Measurements from ENCODE around the gene GPR157. TPM values are rescaled to one million over a fixed set of nuclear protein-coding genes. Genes with fewer than 3 reads are reported as not detected.

GPR157 gene
- total and polyA plus RNA-seq, 2 of the 13 experiments (the other 11 are each of a cell fraction or from before 2014, with no cell fraction given): 10.1 to 19.2 TPM

- Histone ChIP-seq H3K27me3 (ENCODE audit: control insufficient read depth in 1 of 2, insufficient read depth in 2 of 2, low read length in 2 of 2) (no peaks in the 10 kb centered on the region), H4K20me1 (ENCODE audit: insufficient read depth, low read length) (no peaks in the 10 kb centered on the region; the same call in 1 of the 2 replicates), H3K4me2 (ENCODE audit: low read depth, low read length) (no peak overlapping the region), H3K4me3 (replicated peaks in 1 of 3; ENCODE audit: insufficient read depth in 1 of 3, low read depth in 2 of 3, low read length in 3 of 3) (no peak overlapping the region), H3K79me2 (ENCODE audit: insufficient read depth, low read length) (peaks cover 30% of the 10 kb centered on the region), H3K9ac (ENCODE audit: insufficient read depth, low read depth, low read length) (no peak overlapping the region), H2AFZ (ENCODE audit: low read length) (no peak overlapping the region), H3K27ac (ENCODE audit: extremely low read length, insufficient read depth, low read length) (no peak overlapping the region), H3K4me1 (ENCODE audit: insufficient read depth, low read length) (peaks cover 48% of the 10 kb centered on the region), H3K36me3 (replicated peaks in 1 of 2; ENCODE audit: control insufficient read depth in 1 of 2, insufficient read depth in 2 of 2, low read length in 2 of 2) (peaks cover 3 to 17% of the 10 kb centered on the region in 2 experiments; a peak in 2 of 5 replicates), H3K9me3 (ENCODE audit: low read length) (no peaks in the 10 kb centered on the region)
- DNase-seq (ENCODE audit: low spot score) (no peak), ATAC-seq (no peak), FAIRE-seq (no peak)
- ChIA-PET CTCF (ENCODE audit: low intra/inter-chr PET ratio, low total read pairs) (no interaction called here), POLR2A (interaction anchor here (1.6 kb wide), 1 partner anchor 58 kb away, joined by 5 read pairs; no protein-coding TSS in a partner anchor)
- in situ Hi-C loops (cut with HindIII; ENCODE audit: extremely low pct_ligation_motif_present, low pct_unique_long_range_greater_than_20kb) (no loop called here), intact Hi-C loops (cut with micrococcal nuclease; ENCODE audit: unreplicated experiment) (no loop called here)
- BruUV-seq (replicated peaks): no TSS peak
- 97% methylated on average over 9 of the region's 22 CpGs for whole genome bisulfite sequencing (ENCODE audit: low lambda C conversion rate)
- no peak for TF ChIP-seq ZNF350 (CRISPR knock-in tag; IDR thresholded peaks at IDR 0.05; ENCODE audit: borderline replicate concordance, low read depth)
- TF ChIP-seq, protein P1, sequence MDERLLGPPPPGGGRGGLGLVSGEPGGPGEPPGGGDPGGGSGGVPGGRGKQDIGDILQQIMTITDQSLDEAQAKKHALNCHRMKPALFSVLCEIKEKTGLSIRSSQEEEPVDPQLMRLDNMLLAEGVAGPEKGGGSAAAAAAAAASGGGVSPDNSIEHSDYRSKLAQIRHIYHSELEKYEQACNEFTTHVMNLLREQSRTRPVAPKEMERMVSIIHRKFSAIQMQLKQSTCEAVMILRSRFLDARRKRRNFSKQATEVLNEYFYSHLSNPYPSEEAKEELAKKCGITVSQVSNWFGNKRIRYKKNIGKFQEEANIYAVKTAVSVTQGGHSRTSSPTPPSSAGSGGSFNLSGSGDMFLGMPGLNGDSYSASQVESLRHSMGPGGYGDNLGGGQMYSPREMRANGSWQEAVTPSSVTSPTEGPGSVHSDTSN (CRISPR knock-in tag; IDR thresholded peaks at IDR 0.05): no peak
- no peak for TF ChIP-seq REXO4 (CRISPR knock-in tag; IDR thresholded peaks at IDR 0.05; ENCODE audit: borderline replicate concordance)
- no peak for TF ChIP-seq NRL (CRISPR knock-in tag; IDR thresholded peaks at IDR 0.05; ENCODE audit: borderline replicate concordance)
- TF ChIP-seq HOXA9 (CRISPR knock-in tag; IDR thresholded peaks at IDR 0.05; ENCODE audit: borderline replicate concordance): no peak
- no peak for TF ChIP-seq ZNF749 (CRISPR knock-in tag; IDR thresholded peaks at IDR 0.05; ENCODE audit: borderline replicate concordance)
- TF ChIP-seq U2AF2 (IDR thresholded peaks at IDR 0.05; ENCODE audit: low read depth, low read length): no peak
- no peak for TF ChIP-seq GFI1 (CRISPR knock-in tag; IDR thresholded peaks at IDR 0.05; ENCODE audit: borderline replicate concordance)
- TF ChIP-seq ZBTB14 (CRISPR knock-in tag; IDR thresholded peaks at IDR 0.05): no peak
These were observed 7.1 kb downstream of the GPR157 start for GRCh38 chr1:9121496-9122409.

Measured in HepG2 (cell line).